Activated CD4-positive, alpha-beta T cell treated with anti-CD3 and anti-CD28 coated beads, Interleukin-2, Interleukin-4, amounts not matched to agents 100 ng/mL and 50 ng/mL, durations not matched to agents 16 hours and 8 hours (primary cell): Measurements from ENCODE around the gene HOXB8.
A peak's percentile ranks its signal among the peaks of the same experiment; 100 is the strongest.

Source experiments
- DNase-seq: peaks from one replicate; pipeline ENCODE4 v3.0.0-alpha.2; 2020; ENCODE audit warnings: low spot score

Gene HOXB8

GRCh38 chr17:48583708-48584222, 31.3 kb downstream of the HOXB8 start:
- DNase-seq: no peak

GRCh38 chr17:48582750-48583069, 32.4 kb downstream of the HOXB8 start:
- no peak for DNase-seq

- DNase-seq: no peak
Measured at GRCh38 chr17:48579760-48580554, 35.1 kb downstream of the HOXB8 start.

- DNase-seq: no peak
Measured at GRCh38 chr17:48579471-48579759, 35.7 kb downstream of the HOXB8 start.

DNA sequence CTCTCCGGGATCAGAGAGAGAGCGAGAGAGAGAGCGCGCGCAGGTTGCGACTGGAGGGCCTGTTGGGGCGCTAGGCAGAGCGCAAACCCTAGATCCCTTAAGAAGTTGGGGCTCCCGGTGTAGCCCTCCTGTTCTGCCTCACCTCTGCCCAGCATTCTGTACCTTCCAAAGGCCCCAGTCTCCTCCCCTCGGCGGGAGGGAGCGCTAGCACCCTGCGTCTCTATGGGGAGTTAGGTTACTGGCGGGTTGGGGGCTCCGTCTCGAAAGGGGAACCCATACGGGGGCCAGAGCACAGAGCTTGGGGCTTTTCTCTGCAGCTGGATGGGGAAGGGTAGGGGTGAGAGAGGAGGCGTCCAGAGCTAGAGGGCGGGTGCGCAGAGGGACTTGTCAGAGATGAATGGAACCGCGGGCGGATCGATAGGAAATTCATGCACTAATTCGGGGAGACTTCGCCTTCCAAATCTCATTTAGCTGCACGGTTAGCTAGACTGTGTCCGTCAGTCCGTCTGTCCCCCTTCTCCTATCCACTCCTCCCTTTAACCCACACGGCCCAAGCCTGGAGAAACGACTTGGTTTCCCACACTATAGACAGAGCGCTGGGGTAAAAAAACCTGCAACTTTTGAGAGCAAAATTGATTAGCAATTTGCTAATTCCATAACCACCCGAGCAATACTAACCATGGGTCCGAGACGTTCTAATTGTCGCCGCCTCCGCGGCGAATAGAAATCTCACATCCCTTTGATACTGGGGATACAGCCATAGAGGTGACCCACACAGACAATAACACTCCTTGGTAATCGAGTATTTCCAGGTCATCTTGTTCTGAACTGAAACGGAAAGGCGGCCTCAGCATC, 36.2 kb downstream of the HOXB8 start:
- DNase-seq: no peak

DNA sequence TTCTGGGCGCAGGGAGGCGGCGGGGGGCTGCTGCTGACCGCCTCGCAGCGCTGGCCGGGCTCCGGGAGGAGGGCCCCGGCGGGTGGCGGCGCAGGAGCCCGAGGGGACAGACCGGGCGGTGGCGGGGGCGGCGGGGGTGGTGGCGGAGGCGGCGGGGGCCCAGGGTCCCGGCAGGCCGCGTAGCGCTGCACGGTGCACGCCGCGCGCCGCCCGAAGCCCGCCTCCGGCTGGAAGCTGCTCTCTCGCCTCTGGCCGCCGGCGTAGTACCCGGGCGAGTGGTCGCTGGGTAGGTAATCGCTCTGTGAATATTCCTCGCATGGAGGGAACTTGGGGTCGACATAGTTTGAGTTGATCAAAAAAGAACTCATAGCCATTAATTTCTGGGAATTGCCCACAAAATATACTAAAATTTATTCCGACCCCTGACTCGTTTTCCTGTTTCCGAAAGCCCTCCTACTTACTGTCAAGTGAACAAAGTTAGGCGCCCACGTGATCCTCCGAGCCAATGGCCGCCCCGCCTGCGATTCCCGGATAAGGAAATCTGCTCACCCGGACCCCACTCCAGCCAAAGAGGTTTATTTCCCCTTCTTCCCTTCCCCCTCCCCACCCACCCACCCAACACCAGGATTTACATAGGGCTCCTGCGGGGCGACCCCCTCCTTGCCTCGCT, 37.0 kb downstream of the HOXB8 start, which contains the start of gene HOXB4:
TSS of gene HOXB4 (minus strand) at position 405 of the 670 bp plus-strand sequence. CDS start at position 374, 31 bp downstream.
- DNase-seq: peak; percentile 74

GRCh38 chr17:48577330-48577945, 37.7 kb downstream of the HOXB8 start:
- no peak for DNase-seq

GRCh38 chr17:48576479-48577309, 38.4 kb downstream of the HOXB8 start:
- DNase-seq: no peak

GRCh38 chr17:48575673-48576478, 39.2 kb downstream of the HOXB8 start:
- no peak for DNase-seq

DNA sequence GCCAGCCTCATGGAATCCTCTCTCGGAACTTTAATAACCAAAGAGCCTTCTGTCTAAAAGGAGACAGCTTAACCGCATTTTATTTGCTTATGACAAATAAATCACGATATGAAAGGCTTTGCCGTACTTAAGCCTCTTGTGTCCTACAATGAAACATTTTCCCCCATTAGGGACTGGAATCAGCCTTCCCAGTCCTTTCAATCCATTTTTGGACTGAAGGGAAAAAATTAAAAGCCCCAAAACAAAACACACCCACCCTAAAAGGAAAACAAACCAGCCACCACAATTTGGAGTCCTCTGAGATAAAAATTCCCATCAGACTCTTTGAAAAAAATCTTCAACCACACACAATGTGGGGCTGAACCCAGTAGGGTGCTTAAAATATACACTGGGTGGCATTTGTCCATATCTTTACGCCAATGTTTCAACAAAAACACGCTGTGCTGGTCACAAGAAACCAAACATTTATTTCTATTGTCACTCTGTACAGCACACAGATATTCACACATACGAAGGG, 40.0 kb downstream of the HOXB8 start:
- DNase-seq: no peak

DNA sequence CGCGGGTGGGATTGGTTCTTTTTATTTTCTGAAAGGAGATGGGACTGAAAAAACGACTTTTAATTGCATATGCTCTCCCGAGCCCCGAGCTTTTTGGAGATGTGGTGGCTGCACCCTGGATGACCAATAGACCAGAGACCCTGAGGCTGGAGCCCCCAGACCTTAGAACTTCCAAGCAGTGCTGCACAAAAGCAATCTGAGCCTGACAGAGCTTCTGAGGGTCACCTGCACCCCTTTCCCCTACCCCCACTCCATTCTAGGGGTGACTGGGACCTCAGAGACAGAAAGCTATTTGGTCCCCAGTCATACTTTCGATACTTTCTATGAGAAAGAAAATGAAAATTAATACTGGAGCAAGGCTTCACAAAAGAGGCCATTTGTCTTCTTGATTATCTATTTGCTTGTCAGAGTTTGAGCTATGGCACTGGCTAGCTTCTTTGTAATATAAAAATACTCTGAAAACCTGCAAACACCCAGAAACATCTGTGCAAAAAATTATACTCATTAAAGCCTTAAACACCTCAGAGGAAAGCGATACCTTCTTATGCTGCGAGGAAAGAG, 40.5 kb downstream of the HOXB8 start:
- DNase-seq: no peak

GRCh38 chr17:48571826-48572417, 43.2 kb downstream of the HOXB8 start:
- DNase-seq: no peak

DNA sequence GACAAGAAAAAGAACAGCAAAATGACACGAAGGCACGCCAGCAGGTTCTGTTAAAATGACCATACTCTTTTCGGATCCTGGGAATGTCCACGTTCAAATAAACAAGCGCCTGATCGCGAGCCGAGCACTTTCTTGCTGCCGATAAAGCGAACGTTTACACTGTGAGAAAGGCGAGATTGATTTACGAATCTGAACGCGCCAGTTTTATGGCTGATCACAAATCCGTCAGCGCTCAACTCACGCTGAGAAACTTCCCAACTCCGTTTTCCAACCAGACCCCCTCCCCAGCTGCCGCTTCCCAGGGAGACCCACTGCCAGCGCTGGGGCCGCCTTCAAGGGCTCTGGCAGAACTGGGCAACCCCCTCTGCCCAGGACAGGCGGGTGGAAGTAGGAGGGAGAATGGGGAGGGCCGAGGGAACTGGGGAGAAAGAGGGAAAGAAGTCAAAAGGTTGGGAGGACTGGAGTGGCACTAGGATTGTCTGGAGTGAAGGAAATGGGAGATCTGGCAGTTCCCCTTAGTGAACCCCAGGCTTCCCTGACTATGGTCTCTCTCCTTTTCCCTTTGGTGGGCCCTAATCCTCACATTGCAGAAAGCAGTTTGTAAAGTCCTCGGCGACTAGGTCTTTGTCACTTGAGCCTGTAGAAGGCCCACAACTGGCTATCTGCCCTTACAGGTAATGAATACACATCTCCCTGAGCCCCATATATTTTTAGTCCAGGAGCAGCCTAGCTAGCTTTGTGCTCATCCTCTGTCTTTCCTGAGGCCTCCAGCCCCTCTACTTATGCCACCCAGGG, 43.9 kb downstream of the HOXB8 start:
- DNase-seq: no peak

DNA sequence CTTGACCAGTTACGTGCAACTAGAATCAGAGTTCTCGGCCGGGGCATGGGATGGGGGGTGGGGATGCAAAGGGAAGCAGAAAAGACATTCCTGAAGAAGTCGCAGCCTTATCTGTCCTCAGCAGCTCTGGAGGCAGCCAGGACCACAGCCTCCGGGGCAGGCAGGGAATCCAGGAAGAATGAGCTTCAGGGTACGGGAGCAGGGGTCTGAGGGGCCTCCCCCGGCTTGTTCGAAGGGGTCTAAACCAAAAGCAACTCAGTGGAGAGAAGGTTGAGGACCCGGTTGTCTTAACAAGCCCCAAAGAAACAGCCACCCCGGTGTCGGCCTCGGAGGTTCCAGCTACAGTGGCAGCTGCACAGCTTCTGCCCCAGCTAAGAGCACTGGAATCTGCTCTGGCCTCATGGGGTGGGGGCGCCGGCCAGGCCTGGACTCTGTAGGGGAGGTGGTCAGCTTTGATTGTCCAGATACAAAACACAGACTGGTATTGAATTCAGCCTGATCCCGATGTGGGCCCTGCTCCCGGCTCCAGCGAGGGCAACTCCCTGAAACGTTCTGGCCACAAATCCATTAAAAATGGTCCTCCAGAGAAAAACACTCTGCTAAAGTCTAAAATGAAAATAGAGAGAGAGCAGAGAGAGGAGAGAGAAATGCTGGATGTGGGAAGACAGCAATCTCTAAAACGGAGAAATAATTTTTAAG, 44.6 kb downstream of the HOXB8 start:
- DNase-seq: no peak

- no peak for DNase-seq
Measured at GRCh38 chr17:48569674-48570324, 45.3 kb downstream of the HOXB8 start.

GRCh38 chr17:48569240-48569582, 45.9 kb downstream of the HOXB8 start:
- DNase-seq: no peak

- DNase-seq: no peak
Measured at GRCh38 chr17:48568499-48569239, 46.4 kb downstream of the HOXB8 start.
